H9 (cell line): ENCODE results near the gene ARIH1. TPM values are rescaled to one million over a fixed set of nuclear protein-coding genes. Genes with fewer than 3 reads are reported as not detected.

Source experiments
- DNase-seq: peaks from one replicate; pipeline ENCODE4 v3.0.0-alpha.2; 2017
- H2AFZ ChIP-seq: one replicate; pipeline ENCODE4 v1.6.1; 2013; ENCODE audit warnings: mild to moderate bottlenecking, low read length, control low read depth, moderate library complexity
- H2AK5ac ChIP-seq: 2 replicates; pipeline ENCODE4 v1.6.1; 2013; ENCODE audit warnings: low read length, control low read depth, mixed read lengths; ENCODE audit not compliant: insufficient read length
- H2BK120ac ChIP-seq: one replicate; pipeline ENCODE4 v1.6.1; 2013; ENCODE audit warnings: low read depth, mild to moderate bottlenecking, low read length, control low read depth, inconsistent platforms; ENCODE audit not compliant: poor library complexity, severe bottlenecking
- H2BK12ac ChIP-seq: 2 replicates; pipeline ENCODE4 v1.6.1; 2013; ENCODE audit warnings: low read length, control low read depth, mixed read lengths, low read depth; ENCODE audit not compliant: insufficient read length
- H2BK15ac ChIP-seq: 2 replicates; pipeline ENCODE4 v1.6.1; 2013; ENCODE audit warnings: low read depth, low read length, control low read depth
- H2BK20ac ChIP-seq: one replicate; pipeline ENCODE4 v1.6.1; 2013; ENCODE audit warnings: low read depth, mild to moderate bottlenecking, low read length, control low read depth, inconsistent platforms; ENCODE audit not compliant: poor library complexity, severe bottlenecking
- H2BK5ac ChIP-seq: 2 replicates; pipeline ENCODE4 v1.6.1; 2013; ENCODE audit warnings: low read length, control low read depth, mixed read lengths; ENCODE audit not compliant: insufficient read length
- H3K14ac ChIP-seq: 2 replicates; pipeline ENCODE4 v1.6.1; 2013; ENCODE audit warnings: low read length, control low read depth; ENCODE audit not compliant: insufficient read depth
- H3K18ac ChIP-seq: 2 replicates; pipeline ENCODE4 v1.6.1; 2013; ENCODE audit warnings: low read depth, mild to moderate bottlenecking, mixed read lengths, low read length, control low read depth; ENCODE audit not compliant: insufficient read length
- H3K23ac ChIP-seq: 2 replicates; pipeline ENCODE4 v1.6.1; 2013; ENCODE audit warnings: low read length, control low read depth, mixed read lengths, low read depth; ENCODE audit not compliant: insufficient read length
- H3K23me2 ChIP-seq: 2 replicates; pipeline ENCODE4 v1.6.1; 2013; ENCODE audit warnings: low read depth, mild to moderate bottlenecking, mixed read lengths, low read length, control low read depth; ENCODE audit not compliant: insufficient read length, poor library complexity, severe bottlenecking
- H3K27ac ChIP-seq: 2 replicates; pipeline ENCODE4 v1.5.1; 2013; ENCODE audit warnings: low read length, control low read depth, mixed read lengths, low read depth; ENCODE audit not compliant: insufficient read length
- H3K27me3 ChIP-seq: 2 replicates; pipeline ENCODE4 v1.6.1; 2013; ENCODE audit warnings: low read length, control low read depth, inconsistent platforms; ENCODE audit not compliant: insufficient read depth
- H3K4ac ChIP-seq: 2 replicates; pipeline ENCODE4 v1.6.1; 2013; ENCODE audit warnings: low read depth, mild to moderate bottlenecking, control low read depth, inconsistent platforms, low read length, moderate library complexity
- H3K4me1 ChIP-seq: 2 replicates; pipeline ENCODE4 v1.6.1; 2013; ENCODE audit warnings: low read length, control low read depth, inconsistent platforms; ENCODE audit not compliant: insufficient read depth
- H3K4me2 ChIP-seq: 2 replicates; pipeline ENCODE4 v1.6.1; 2013; ENCODE audit warnings: low read length, control low read depth, mixed read lengths; ENCODE audit not compliant: insufficient read length, insufficient read depth
- H3K56ac ChIP-seq: 2 replicates; pipeline ENCODE4 v1.6.1; 2013; ENCODE audit warnings: low read depth, mild to moderate bottlenecking, mixed read lengths, low read length, control low read depth; ENCODE audit not compliant: insufficient read length
- H3K79me1 ChIP-seq: 2 replicates; pipeline ENCODE4 v1.6.1; 2013; ENCODE audit warnings: low read depth, mild to moderate bottlenecking, moderate library complexity, low read length, control low read depth, inconsistent platforms; ENCODE audit not compliant: insufficient read depth, poor library complexity, severe bottlenecking
- H3K79me2 ChIP-seq: 2 replicates; pipeline ENCODE4 v1.6.1; 2013; ENCODE audit warnings: low read length, control low read depth, inconsistent platforms; ENCODE audit not compliant: insufficient read depth
- H3K9ac ChIP-seq: 2 replicates; pipeline ENCODE4 v1.6.1; 2013; ENCODE audit warnings: low read length, control low read depth, mixed read lengths; ENCODE audit not compliant: insufficient read length; ENCODE audit errors: extremely low read depth
- H3K9me3 ChIP-seq: one replicate; pipeline ENCODE4 v1.6.1; 2013; ENCODE audit warnings: low read depth, low read length, inconsistent platforms; ENCODE audit not compliant: control insufficient read depth
- H3T11ph ChIP-seq: one replicate; pipeline ENCODE4 v1.6.1; 2013; ENCODE audit warnings: mild to moderate bottlenecking, low read length, control low read depth, inconsistent platforms
- H4K20me1 ChIP-seq: one replicate; pipeline ENCODE4 v1.6.1; 2013; ENCODE audit not compliant: control insufficient read depth, insufficient read length, insufficient read depth
- H4K5ac ChIP-seq: 2 replicates; pipeline ENCODE4 v1.6.1; 2013; ENCODE audit warnings: low read depth, mild to moderate bottlenecking, mixed read lengths, low read length, control low read depth; ENCODE audit not compliant: insufficient read length
- H4K8ac ChIP-seq: replicated peaks from 2 replicates; pipeline ENCODE4 v1.6.1; 2013; ENCODE audit warnings: low read length, control low read depth, mixed read lengths, low read depth; ENCODE audit not compliant: insufficient read length
- H4K91ac ChIP-seq: 2 replicates; pipeline ENCODE4 v1.6.1; 2013; ENCODE audit warnings: low read depth, mild to moderate bottlenecking, moderate library complexity, mixed read lengths, low read length, control low read depth; ENCODE audit not compliant: insufficient read length
- H3K27ac Mint-ChIP-seq, 3 experiments: 2 replicates in 2 of 3; 3 replicates in 1 of 3; pipeline ENCODE4 v1.8.0; 2020 to 2021; ENCODE audit warnings: mixed read lengths in 3 of 3, mild to moderate bottlenecking in 1 of 3, moderate library complexity in 1 of 3
- H3K27me3 Mint-ChIP-seq: 2 replicates; pipeline ENCODE4 v1.8.0; 2021; ENCODE audit warnings: low read depth, mild to moderate bottlenecking, moderate library complexity, mixed read lengths
- H3K36me3 Mint-ChIP-seq, 3 experiments: 2 replicates in 2 of 3; 3 replicates in 1 of 3; pipeline ENCODE4 v1.8.0; 2020 to 2021; ENCODE audit warnings: low read depth in 3 of 3, mixed read lengths in 3 of 3; ENCODE audit not compliant: insufficient read depth in 1 of 3
- H3K4me1 Mint-ChIP-seq, 2 experiments: 2 replicates each; pipeline ENCODE4 v1.8.0; 2020; ENCODE audit warnings: mixed read lengths in 2 of 2
- H3K4me3 Mint-ChIP-seq, 2 experiments: 2 replicates in 1 of 2; 3 replicates in 1 of 2; pipeline ENCODE4 v1.8.0; 2020 to 2021; ENCODE audit warnings: mild to moderate bottlenecking in 2 of 2, mixed read lengths in 2 of 2, moderate library complexity in 1 of 2
- H3K9me3 Mint-ChIP-seq, 2 experiments: 2 replicates in 1 of 2; 3 replicates in 1 of 2; pipeline ENCODE4 v1.8.0; 2020; ENCODE audit warnings: mild to moderate bottlenecking in 2 of 2, mixed read lengths in 2 of 2, moderate library complexity in 1 of 2
- WGBS: extraction: QIAGEN DNeasy Blood & Tissue Kit; methylation state at CpG from one replicate; pipeline ENCODE4 v1.1.7; 2013; ENCODE audit warnings: missing lambda C conversion rate, low lambda C conversion rate, mixed read lengths; ENCODE audit not compliant: insufficient read length; ENCODE audit errors: extremely low coverage; 5-methylcytosine and 5-hydroxymethylcytosine counted together
- total RNA-seq: library from RNA; stranded (reverse); gene quantifications from 2 replicates; pipeline ENCODE4 v1.2.1, GENCODE V29; 2021
- TF ChIP-seq, protein P1 (sequence below): fragments of 200-600 bp; sonication (generic); conservative IDR thresholded peaks from 3 replicates; pipeline ENCODE4 v1.8.0; 2021; ENCODE audit warnings: antibody characterized with exemption, mild to moderate bottlenecking

ARIH1 gene
- total RNA-seq, 1 experiment from 2014 or later, result 158 TPM

DNA sequence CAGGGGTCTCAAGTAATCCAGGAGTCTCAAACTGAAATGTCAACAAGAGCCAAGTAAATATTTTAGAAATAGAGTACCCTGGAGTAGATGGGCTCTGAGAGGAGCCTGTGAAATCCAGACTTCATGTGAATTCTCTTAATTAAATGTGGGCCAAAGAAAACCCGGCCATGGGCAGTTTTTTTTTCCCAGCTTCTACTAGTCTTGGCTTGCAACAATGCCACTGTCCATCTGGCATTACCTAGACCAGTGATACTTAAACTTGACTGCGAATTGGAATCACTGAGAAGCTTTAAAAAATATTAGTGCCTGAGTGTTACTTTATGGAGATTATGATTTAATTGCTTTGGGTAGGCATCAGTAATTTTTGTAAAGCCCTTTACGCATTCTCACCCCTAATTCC is 114.0 kb downstream of the ARIH1 start:
- Histone ChIP-seq H3K18ac (no peak overlapping the region), H2AK5ac (no peak overlapping the region), H3K4me2 (no peak overlapping the region), H2AFZ (no peak overlapping the region), H3K23ac (no peak overlapping the region), H3K4me1 (no peaks in the 10 kb centered on the region), H4K5ac (no peak overlapping the region), H3K79me2 (no peaks in the 10 kb centered on the region), H4K8ac (no peak overlapping the region), H4K91ac (no peak overlapping the region), H2BK12ac (no peak overlapping the region), H2BK15ac (no peak overlapping the region), H3K9ac (no peak overlapping the region), H3K23me2 (no peaks in the 10 kb centered on the region), H4K20me1 (no peaks in the 10 kb centered on the region), H2BK5ac (no peak overlapping the region), H2BK20ac (no peak overlapping the region), H3K27me3 (no peaks in the 10 kb centered on the region), H3T11ph (no peak overlapping the region), H3K79me1 (no peaks in the 10 kb centered on the region), H3K9me3 (no peaks in the 10 kb centered on the region), H3K14ac (no peak overlapping the region), H3K56ac (no peak overlapping the region), H2BK120ac (no peak overlapping the region), H3K4ac (no peak overlapping the region), H3K27ac (no peak overlapping the region)
- WGBS, result no CpG with 5 or more reads among the region's 3 CpGs
- no peak overlapping the region for H3K4me3 Mint-ChIP-seq
- H3K27me3 Mint-ChIP-seq, result no peaks in the 10 kb centered on the region
- H3K27ac Mint-ChIP-seq, result peak overlapping the region in 1 of 3 experiments; percentile 7; a peak in 1 of 7 replicates
- no peak for DNase-seq
- H3K36me3 Mint-ChIP-seq, result peaks cover 7 to 24% (median 18%) of the 10 kb centered on the region in 3 experiments; a peak in 6 of 7 replicates
- TF ChIP-seq, protein P1, sequence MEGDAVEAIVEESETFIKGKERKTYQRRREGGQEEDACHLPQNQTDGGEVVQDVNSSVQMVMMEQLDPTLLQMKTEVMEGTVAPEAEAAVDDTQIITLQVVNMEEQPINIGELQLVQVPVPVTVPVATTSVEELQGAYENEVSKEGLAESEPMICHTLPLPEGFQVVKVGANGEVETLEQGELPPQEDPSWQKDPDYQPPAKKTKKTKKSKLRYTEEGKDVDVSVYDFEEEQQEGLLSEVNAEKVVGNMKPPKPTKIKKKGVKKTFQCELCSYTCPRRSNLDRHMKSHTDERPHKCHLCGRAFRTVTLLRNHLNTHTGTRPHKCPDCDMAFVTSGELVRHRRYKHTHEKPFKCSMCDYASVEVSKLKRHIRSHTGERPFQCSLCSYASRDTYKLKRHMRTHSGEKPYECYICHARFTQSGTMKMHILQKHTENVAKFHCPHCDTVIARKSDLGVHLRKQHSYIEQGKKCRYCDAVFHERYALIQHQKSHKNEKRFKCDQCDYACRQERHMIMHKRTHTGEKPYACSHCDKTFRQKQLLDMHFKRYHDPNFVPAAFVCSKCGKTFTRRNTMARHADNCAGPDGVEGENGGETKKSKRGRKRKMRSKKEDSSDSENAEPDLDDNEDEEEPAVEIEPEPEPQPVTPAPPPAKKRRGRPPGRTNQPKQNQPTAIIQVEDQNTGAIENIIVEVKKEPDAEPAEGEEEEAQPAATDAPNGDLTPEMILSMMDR, result no peak
- H3K9me3 Mint-ChIP-seq, result no peaks in the 10 kb centered on the region
- no peaks in the 10 kb centered on the region for H3K4me1 Mint-ChIP-seq
